ENCODE results near the gene RTF2.

DNA sequence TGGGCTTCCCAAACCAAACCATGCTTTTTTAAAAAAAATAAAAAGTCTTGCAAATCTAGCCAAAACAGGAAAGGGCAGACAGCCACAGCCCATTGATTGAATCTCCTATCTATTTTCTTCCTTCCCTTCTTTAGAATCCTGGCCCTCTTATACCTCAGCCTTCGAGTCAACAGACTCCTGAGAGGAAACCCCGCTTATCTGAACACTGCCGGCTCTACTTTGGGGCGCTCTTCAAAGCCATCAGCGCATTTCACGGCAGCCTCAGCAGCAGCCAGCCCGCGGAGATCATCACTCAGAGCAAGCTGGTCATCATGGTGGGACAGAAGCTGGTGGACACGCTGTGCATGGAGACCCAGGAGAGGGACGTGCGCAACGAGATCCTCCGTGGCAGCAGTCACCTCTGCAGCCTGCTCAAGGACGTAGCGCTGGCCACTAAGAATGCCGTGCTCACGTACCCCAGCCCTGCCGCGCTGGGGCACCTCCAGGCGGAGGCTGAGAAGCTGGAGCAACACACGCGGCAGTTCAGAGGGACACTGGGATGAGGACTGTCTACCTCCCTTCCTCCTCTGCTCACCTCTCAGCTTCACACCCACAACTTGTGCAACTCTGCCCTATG, 10.1 kb upstream of the RTF2 start:
- TF ChIP-seq, protein P1, sequence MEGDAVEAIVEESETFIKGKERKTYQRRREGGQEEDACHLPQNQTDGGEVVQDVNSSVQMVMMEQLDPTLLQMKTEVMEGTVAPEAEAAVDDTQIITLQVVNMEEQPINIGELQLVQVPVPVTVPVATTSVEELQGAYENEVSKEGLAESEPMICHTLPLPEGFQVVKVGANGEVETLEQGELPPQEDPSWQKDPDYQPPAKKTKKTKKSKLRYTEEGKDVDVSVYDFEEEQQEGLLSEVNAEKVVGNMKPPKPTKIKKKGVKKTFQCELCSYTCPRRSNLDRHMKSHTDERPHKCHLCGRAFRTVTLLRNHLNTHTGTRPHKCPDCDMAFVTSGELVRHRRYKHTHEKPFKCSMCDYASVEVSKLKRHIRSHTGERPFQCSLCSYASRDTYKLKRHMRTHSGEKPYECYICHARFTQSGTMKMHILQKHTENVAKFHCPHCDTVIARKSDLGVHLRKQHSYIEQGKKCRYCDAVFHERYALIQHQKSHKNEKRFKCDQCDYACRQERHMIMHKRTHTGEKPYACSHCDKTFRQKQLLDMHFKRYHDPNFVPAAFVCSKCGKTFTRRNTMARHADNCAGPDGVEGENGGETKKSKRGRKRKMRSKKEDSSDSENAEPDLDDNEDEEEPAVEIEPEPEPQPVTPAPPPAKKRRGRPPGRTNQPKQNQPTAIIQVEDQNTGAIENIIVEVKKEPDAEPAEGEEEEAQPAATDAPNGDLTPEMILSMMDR (conservative IDR thresholded peaks at IDR 0.05; ENCODE audit: low read depth, low read length) = no peak
- TF ChIP-seq CEBPB (IDR thresholded peaks at IDR 0.05; ENCODE audit: low read depth, low read length) (no peak), MAZ (IDR thresholded peaks at IDR 0.05; ENCODE audit: borderline replicate concordance, low read depth, low read length) (no peak), POLR2A (IDR thresholded peaks at IDR 0.05; ENCODE audit: low read depth, low read length) (no peak), RAD21 (IDR thresholded peaks at IDR 0.05; ENCODE audit: low read length) (no peak)
- TF ChIP-seq, protein P2, sequence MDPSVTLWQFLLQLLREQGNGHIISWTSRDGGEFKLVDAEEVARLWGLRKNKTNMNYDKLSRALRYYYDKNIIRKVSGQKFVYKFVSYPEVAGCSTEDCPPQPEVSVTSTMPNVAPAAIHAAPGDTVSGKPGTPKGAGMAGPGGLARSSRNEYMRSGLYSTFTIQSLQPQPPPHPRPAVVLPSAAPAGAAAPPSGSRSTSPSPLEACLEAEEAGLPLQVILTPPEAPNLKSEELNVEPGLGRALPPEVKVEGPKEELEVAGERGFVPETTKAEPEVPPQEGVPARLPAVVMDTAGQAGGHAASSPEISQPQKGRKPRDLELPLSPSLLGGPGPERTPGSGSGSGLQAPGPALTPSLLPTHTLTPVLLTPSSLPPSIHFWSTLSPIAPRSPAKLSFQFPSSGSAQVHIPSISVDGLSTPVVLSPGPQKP (IDR thresholded peaks at IDR 0.05; ENCODE audit: borderline replicate concordance, low read depth, low read length) = no peak
